NCI-H2196 (cell line): ENCODE measurements around the gene RAG1.

Source experiments
- DNase-seq: peaks from one replicate; lab custom pipeline; 2025; ENCODE audit not compliant: unreplicated experiment; lab: John Stamatoyannopoulos, UW

RAG1 gene

DNA sequence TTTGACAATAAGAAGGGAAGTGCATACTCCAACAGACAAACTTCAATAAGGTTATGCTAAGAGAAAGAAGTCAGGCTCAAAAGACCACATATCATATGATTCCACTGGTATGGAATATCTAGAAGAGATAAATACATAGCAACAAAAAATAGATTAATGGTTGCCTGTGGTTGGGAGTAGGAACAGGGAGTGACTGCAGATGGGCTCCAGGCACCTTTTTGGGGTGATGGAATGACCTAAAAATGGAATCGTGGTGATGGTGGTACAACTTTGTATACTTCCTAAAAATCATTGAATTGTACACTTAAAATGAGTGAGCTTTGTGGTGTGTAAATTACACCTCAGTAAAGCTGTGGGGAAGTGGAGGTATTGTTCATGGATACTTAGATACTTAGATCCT is 59.2 kb downstream of the RAG1 start:
- no peak for DNase-seq

- no peak for DNase-seq
Measured at GRCh38 chr11:36627471-36627870, 59.7 kb downstream of the RAG1 start.

DNA sequence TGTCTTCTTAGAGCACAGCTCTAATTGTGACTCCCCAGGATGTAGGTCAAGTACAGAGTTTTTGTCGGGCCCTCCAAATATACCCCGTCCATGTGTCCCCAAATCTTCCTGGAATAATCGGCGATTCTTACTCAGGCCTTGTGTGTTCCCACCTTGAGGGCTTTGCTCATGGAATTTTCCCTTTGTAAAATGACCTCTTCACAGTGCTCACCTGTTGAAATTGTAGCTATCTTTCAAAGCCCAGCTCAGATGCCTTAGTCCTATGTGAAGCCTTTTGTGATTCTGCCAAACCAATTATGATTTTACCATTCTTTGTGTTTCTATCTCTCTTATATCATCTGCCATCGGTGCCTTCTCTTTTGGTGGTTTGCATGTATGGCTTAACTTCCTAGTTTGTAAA is 60.3 kb downstream of the RAG1 start:
- no peak for DNase-seq

- no peak for DNase-seq
Measured at GRCh38 chr11:36628765-36629244, 61.0 kb downstream of the RAG1 start.
